ENCODE measurements around the gene CBX7. TPM values are rescaled to one million over a fixed set of nuclear protein-coding genes. Genes with fewer than 3 reads are reported as not detected.
A peak's percentile ranks its signal among the peaks of the same experiment; 100 is the strongest.

Gene CBX7
- total and polyA plus RNA-seq, 9 of the 15 experiments (the other 6 are each of a cell fraction or from before 2014, with no cell fraction given), result 0.04 to 5.2 (median 2.8) TPM

DNA sequence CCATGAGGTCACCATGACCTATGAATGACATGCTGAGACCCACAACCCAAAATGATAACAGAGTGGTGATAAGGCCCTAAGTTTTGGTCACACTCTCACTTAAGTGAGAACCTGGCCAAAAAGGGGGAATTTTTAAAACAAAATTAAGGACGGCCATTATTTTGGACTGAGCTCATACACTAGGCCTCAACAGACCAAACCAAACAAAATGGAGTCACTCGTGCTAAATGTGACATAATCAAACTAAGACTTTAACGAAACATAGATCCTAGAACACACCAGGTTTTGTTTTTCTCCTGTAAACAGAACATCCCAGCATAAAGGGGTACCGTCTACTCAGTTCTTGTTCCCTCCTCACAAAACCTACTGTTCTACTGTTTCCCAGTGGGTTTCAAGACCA, 44.0 kb downstream of the CBX7 start (continued):
- TF ChIP-seq BCL6 (CRISPR knock-in tag; IDR thresholded peaks at IDR 0.05) (peak; percentile 80; the same call in 1 of the 2 replicates), ZNF79 (CRISPR knock-in tag; IDR thresholded peaks at IDR 0.05; ENCODE audit: low read depth) (0 out of 2 replicates have a peak, but pooled peaks have one; percentile 65), SMAD3 (CRISPR knock-in tag; conservative IDR thresholded peaks at IDR 0.05) (peak; percentile 95), E2F3 (CRISPR knock-in tag; IDR thresholded peaks at IDR 0.05) (0 out of 2 replicates have a peak, but pooled peaks have one; percentile 44), NR4A1 (CRISPR knock-in tag; IDR thresholded peaks at IDR 0.05) (no peak), NR4A1 (tag; IDR thresholded peaks at IDR 0.05) (peak; percentile 96), NR2C1 (IDR thresholded peaks at IDR 0.05) (no peak), NR2C1 (tag; IDR thresholded peaks at IDR 0.05) (peak; percentile 82), ZNF668 (CRISPR knock-in tag; IDR thresholded peaks at IDR 0.05) (peak; percentile 81; the same call in 1 of the 2 replicates), XRCC5 (IDR thresholded peaks at IDR 0.05; ENCODE audit: low read depth, low read length) (no peak), ZNF197 (CRISPR knock-in tag; IDR thresholded peaks at IDR 0.05; ENCODE audit: low read depth) (peak; percentile 82), TEAD1 (CRISPR knock-in tag; IDR thresholded peaks at IDR 0.05) (peak in 1 of 2 experiments; percentile 95; a peak in 2 of 4 replicates), CTCFL (IDR thresholded peaks at IDR 0.05; ENCODE audit: borderline replicate concordance, insufficient read depth, low read depth, low read length, poor library complexity, severe bottlenecking) (no peak), ZNF766 (CRISPR knock-in tag; conservative IDR thresholded peaks at IDR 0.05) (peak; percentile 70), ZNF311 (CRISPR knock-in tag; IDR thresholded peaks at IDR 0.05) (peak; percentile 87; the same call in 1 of the 2 replicates), ZNF583 (CRISPR knock-in tag; IDR thresholded peaks at IDR 0.05) (peak; percentile 95), ZNF644 (tag; IDR thresholded peaks at IDR 0.05; ENCODE audit: low read depth) (peak; percentile 89), ILK (tag; IDR thresholded peaks at IDR 0.05; ENCODE audit: borderline replicate concordance, low read depth) (peak; percentile 67; the same call in 1 of the 2 replicates), SMAD4 (CRISPR knock-in tag; conservative IDR thresholded peaks at IDR 0.05) (peak; percentile 79)
- TF ChIP-seq, protein P1, sequence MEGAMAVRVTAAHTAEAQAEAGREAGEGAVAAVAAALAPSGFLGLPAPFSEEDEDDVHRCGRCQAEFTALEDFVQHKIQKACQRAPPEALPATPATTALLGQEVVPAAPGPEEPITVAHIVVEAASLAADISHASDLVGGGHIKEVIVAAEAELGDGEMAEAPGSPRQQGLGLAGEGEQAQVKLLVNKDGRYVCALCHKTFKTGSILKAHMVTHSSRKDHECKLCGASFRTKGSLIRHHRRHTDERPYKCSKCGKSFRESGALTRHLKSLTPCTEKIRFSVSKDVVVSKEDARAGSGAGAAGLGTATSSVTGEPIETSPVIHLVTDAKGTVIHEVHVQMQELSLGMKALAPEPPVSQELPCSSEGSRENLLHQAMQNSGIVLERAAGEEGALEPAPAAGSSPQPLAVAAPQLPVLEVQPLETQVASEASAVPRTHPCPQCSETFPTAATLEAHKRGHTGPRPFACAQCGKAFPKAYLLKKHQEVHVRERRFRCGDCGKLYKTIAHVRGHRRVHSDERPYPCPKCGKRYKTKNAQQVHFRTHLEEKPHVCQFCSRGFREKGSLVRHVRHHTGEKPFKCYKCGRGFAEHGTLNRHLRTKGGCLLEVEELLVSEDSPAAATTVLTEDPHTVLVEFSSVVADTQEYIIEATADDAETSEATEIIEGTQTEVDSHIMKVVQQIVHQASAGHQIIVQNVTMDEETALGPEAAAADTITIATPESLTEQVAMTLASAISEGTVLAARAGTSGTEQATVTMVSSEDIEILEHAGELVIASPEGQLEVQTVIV (CRISPR knock-in tag; IDR thresholded peaks at IDR 0.05; ENCODE audit: borderline replicate concordance), result 0 out of 2 replicates have a peak, but pooled peaks have one; percentile 22
- TF ChIP-seq, protein P2, sequence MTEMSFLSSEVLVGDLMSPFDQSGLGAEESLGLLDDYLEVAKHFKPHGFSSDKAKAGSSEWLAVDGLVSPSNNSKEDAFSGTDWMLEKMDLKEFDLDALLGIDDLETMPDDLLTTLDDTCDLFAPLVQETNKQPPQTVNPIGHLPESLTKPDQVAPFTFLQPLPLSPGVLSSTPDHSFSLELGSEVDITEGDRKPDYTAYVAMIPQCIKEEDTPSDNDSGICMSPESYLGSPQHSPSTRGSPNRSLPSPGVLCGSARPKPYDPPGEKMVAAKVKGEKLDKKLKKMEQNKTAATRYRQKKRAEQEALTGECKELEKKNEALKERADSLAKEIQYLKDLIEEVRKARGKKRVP (CRISPR knock-in tag; IDR thresholded peaks at IDR 0.05), result peak; percentile 69; the same call in 1 of the 2 replicates

Data from K562 (cell line).